ENCODE measurements around the gene MED16.
"Not testable (repeated sequence)": the region's sequence is repeated elsewhere in the genome, so short reads cannot be mapped to it uniquely, and the experiment has no call there.

MED16 gene

DNA sequence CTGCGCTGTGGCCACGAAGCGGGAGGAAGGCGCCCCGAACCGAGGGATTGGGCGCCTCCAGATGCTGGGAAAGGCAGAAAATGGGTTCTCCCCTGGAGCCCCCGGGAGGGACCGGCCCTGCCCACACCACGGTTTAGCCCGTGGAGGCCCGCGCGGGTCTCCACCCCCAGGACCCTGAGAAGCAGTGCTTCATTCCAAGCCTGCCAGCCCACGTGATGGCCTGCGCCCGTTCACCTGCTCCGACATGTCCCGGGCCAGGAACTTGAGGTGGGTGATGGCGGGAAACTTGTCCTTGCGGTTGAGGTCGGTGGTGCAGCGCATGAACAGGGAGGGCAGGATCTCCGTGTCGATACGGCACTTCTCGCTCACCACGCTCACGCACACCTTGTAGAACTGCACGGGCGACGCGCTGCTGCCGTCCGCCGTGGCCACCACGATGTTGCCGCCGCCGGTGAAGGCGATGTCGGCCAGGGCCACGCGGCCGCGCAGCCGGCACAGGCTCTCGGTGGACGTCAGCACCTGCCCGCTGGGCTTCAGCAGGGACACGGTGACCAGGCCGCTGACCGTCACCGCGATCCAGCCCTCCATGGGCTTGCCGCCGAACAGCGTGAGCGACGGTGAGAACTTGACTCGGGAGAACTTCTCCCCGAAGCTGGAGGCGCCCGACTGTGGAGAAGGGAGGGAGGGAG, 7.3 kb downstream of the MED16 start:
- no peak for DNase-seq

DNA sequence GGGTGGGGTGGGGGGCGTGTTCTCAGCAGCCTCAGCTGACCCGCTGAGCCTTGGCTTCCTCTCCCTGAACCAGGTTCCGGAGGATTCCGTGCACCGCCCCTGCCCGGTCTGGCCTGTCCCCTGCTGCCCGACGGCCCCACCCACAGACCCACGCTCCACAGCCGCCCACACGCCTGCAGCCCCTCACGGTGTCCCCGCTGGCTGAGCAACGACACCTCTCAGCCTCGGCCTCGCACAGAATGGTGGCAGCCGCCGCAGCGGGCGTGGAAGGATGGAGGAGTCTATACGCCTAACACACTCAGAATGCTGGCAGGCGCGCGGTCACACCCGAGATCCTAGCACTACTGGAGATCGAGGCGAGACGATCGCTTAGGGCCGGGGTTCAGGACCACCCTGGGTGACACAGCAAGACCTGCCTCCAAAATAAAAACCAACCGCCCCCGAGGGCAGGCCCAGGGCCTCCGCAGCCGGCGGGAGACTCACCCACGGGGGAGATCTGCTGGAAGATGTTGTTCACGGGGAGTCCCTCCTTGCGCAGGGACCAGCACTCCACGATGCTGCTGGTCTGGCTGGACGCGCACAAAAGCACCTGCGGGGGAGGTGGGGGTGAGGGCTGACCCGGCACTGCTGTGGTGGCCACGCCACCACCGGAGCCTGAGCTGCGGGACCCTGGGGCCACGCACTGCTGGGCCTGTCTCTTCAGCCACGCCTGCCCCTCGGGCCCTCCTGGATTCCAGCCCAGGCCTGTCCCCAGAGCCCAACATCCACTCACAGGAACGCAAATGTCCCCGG, 8.4 kb downstream of the MED16 start:
- no peak for DNase-seq

DNA sequence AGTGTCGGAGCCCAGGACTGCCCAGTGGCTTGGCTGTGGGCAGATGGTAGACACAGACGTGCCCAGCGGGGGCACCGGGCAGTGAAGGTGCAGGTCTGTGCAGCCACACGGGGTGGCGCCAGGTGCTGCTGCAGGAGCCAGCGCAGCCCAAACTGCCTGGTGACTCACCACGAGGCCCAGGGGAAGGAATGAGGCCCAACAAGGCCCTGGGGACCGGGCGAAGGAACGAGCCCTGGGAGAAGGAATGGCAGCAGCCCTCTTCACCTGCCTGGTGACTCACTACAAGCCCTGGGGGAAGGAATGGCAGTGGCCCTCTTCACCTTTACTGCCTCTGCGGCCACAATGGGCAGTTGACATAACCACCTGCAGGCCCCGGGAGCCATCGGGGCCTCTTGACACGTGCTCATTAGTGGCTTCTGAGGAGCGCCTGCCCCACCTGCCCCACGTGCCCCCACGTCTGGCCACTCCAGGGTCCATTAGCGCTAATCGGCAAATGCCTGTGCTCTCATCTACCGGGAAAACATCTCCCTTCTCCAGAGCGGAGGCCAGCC, 9.3 kb downstream of the MED16 start:
- no peak for DNase-seq

DNA sequence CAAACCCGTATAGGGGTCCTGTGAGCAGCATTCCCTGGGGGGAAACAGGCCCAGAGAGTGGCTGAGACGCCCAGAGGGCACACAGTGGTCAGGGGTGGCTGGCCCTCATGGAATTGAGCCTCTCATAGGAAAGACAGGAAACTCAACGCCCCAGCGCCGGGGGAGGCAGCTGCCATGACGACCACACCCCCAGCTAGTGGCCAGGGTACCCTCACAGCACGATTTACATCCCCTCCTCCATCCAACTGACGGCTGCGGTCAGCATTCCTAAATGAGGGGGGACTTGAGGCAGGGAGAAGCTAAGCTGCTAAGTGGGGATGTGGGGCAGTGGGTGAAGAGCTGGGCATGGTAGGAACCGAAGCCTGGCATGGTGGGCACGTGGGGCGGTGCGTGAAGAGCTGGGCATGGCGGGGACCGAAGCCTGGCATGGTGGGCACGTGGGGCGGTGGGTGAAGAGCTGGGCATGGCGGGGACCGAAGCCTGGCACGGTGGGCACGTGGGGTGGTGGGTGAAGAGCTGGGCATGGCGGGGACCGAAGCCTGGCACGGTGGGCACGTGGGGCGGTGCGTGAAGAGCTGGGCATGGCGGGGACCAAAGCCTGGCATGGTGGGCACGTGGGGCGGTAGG, 10.0 kb downstream of the MED16 start:
- no peak for DNase-seq

DNA sequence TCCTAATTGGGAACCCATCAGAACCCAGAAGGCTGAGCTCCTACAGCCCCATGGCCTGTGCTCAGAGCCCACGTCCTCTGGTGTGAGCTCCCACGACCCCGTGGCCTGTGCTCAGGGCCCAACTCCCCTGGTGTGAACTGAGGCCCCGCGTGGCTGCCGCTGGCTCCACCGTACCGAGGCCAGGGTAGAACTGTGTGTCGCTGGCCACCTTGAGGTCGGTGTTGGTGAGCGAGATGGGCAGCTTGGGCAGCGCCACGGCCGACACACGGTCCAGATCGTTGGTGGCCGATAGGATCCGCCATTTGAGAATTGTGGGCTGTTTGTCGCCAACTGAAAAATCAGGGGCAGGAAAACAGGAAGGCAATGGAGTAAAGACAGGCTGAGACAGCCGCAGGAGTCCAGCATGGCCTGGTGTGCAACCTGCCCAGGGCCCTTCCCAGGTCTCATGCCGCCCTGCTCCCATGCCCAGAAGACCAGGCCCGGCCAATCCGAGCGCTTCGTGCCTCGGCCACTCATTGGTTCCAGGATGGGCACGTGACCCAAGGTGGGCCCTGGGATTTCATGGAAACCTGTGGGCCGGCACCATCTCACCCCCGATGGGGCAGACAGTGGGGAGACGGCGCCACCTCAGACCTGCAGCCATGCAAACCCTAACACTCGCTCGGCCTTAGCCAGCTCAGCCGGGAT, 11.5 kb downstream of the MED16 start:
- no peak for DNase-seq

DNA sequence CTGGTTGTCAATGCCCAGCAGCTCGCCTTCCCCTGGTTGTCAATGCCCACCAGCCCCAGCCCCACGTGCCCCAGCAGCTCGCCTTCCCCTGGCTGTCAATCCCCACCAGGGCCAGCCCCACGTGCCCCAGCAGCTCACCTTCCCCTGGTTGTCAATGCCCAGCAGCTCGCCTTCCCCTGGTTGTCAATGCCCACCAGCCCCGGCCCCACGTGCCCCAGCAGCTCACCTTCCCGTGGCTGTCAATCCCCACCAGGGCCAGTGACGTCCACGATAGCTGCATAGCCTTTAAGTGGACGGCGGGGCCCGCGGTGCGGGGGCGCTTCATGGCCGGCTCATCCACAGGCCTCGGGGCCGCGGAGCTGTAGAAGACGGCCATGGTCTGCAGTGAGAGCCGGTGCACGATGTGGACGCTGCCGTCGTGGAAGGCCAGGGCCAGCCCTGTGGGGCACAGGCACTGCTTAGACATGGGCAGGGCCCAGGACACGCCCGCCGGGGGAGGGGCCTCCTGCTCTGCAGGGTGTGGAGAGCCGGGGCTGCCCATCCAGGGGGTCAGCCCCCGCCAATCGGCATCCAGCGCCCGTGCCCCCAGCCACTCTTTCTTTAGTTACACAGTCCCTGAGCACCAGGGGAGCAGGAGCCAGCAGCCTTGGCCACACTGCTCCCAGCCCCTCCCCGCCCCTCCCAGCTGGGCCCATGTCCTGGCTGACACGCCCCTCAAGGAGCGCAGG, 13.1 kb downstream of the MED16 start:
- DNase-seq = no peak

DNA sequence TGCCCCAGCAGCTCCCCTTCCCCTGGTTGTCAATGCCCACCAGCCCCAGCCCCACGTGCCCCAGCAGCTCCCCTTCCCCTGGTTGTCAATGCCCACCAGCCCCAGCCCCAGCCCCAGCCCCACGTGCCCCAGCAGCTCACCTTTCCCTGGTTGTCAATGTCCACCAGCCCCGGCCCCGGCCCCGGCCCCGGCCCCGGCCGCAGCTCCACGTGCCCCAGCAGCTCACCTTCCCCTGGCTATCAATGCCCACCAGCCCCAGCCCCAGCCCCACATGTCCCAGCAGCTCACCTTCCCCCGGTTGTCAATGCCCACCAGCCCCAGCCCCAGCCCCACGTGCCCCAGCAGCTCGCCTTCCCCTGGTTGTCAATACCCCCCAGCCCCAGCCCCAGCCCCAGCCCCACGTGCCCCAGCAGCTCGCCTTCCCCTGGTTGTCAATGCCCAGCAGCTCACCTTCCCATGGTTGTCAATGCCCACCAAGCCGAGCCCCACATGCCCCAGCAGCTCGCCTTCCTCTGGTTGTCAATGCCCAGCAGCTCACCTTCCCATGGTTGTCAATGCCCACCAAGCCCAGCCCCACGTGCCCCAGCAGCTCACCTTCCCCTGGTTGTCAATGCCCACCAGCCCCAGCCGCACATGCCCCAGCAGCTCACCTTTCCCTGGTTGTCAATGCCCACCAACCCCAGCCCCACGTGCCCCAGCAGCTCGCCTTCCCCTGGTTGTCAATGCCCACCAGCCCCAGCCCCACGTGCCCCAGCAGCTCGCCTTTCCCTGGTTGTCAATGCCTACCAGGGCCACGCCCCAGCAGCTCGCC, 14.0 kb downstream of the MED16 start:
- DNase-seq = not testable (repeated sequence)

DNA sequence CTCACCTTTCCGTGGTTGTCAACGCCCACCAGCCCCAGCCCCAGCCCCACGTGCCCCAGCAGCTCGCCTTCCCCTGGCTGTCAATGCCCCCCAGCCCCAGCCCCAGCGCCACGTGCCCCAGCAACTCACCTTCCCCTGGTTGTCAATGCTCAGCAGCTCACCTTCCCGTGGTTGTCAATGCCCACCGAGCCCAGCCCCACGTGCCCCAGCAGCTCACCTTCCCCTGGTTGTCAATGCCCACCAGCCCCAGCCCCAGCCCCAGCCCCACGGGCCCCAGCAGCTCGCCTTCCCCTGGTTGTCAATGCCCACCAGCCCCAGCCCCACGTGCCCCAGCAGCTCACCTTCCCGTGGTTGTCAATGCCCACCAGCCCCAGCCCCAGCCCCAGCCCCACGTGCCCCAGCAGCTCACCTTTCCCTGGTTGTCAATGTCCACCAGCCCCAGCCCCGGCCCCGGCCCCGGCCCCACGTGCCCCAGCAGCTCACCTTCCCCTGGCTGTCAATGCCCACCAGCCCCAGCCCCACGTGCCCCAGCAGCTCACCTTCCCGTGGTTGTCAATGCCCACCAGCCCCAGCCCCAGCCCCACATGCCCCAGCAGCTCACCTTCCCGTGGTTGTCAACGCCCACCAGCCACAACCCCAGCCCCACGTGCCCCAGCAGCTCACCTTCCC, 14.9 kb downstream of the MED16 start:
- not testable (repeated sequence) for DNase-seq

DNA sequence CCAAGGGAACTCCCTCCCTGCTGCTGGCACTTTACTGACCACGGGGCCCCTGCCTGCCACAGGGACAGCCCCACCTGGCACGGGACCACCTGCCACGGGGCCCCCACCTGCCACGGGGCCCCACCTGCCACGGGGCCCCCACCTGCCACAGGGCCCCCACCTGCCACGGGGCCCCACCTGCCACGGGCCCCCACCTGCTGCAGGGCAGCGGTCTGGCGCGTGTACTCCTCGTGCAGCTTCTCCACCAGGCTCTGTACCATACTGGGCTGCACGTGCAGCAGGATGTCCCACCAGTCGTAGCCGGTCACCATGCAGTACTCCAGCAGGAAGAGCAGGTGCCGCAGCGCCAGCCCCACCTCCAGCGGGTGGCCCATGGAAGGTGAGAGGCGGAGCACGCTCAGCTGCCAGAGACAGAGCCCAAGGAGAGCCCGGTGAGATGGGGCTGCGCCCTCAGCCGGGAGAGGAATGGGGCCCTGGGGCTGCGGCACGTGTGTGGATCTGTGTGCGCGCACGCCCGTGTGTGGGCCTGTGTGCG, 16.1 kb downstream of the MED16 start:
- DNase-seq = no peak

DNA sequence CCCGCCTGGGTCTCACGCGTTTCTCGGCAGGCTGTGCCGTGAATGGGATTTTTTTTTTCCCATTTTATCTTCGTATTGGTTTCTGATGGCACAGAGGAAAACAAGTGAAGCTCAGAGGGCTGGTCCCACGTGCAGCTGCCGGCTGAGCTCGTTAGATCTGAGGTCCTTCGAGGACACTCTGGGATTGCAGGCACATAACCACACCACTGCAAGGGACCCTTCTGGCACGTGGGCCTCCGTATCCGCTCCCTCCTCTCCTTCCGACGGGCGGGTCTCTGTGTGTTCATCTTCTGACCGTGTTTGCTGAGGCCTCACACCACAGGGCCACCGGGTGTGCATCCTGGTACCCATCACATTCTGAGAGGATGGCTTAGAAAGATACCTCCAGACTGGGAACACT, 16.9 kb downstream of the MED16 start:
- no peak for DNase-seq

DNA sequence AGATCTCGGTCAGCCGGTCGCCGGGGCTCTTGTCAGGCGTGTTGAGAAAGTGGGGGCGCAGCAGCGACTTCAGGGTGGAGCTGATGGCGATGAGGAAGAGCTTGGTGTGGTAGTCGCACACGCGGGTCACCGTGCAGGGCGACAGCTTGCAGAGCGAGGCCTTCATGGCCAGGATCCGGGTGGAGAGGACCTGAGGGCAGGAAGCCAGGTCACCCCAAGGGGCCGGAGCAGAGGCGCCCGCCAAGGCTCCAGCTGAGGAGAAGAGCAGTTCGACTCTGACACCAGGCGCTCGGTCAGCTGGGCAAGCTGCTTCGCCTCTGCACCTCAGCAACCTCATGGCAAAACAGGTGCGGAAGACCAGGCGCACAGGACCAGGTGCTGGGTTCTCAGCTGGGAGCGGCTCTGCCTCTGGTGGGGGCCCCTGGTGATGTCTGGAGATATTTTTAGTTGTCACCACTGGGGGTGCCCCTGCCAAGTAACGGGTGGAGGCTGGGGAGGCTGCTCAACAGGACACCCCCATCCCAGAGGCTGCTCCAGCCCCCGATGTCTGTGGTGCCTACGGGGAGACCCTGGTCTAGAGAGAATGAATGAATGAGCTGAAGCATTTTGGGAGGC, 17.6 kb downstream of the MED16 start:
- DNase-seq = no peak

DNA sequence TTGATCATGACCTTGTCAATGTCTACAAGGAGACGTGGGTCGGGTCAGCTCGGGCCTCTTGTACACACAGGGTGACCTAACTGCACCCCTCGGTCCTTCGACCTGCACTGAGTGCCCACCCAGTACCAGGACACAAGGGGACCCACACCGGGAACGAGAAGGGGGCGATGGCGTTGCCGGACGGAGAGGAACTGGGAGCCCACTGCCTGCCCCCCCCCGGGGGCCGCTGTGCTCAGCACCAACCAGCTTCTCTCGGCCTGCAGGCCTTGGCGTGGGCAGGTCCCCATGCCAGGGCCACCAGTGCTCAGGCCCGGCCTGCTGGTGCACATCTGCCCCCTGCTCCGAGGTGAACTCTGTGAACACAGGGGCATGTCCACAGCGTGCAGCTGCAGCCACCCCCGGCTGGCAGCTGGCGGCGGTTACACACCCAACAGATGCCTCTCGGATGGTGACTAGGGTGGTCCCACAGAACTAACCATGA, 19.4 kb downstream of the MED16 start:
- DNase-seq = no peak

DNA sequence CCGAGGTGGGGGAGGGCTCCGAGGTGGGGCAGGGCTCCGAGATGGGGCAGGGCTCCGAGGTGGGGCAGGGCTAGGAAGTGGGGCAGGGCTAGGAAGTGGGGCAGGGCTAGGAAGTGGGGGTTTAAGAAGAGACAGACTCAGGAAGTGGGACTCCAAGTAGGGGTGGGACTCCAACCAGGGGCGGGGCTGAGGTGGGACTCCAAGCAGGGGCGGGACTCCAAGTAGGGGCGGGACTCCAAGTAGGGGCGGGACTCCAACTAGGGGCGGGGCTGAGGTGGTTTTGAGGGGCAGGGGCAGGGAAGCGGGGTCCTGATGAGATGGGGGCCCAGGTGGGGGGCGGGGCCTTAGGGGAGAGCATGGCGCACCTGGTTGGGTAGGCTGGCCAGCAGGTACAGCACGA, 19.9 kb downstream of the MED16 start:
- DNase-seq = peak; percentile 25

DNA sequence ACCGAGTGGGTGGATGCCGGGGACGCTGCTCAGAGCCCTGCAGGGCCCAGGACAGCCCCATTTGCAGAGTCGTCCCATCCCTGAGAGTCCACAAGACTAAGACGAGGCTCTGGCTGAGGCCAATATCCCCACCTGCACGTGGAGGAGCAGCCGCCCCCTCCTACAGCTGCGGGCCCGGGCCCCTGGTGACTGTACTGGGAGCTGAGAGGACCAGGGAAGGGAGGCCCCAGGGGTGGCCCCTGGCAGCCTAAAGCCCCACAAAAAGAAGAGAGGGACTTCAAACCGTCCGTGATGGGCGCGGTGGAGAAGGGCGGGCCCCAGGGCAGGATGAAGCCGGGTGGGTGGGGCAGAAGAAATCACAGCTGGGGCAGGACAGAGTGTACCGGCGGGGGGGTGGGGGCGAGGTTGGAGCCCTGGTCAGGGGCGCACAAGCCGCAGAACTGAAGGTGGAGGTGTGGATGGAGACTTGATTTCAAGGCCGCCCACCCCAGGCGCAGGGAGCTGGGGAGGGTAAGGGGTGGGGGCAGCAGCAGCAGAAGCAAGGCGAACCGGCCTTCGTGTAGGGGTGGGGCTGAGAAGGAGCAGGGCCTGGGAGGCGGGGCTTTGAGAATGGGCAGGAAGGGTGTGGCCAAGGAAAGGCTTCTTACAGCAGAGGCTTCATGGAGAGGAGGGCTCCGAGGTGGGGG, 20.6 kb downstream of the MED16 start:
- DNase-seq = peak; percentile 74

DNA sequence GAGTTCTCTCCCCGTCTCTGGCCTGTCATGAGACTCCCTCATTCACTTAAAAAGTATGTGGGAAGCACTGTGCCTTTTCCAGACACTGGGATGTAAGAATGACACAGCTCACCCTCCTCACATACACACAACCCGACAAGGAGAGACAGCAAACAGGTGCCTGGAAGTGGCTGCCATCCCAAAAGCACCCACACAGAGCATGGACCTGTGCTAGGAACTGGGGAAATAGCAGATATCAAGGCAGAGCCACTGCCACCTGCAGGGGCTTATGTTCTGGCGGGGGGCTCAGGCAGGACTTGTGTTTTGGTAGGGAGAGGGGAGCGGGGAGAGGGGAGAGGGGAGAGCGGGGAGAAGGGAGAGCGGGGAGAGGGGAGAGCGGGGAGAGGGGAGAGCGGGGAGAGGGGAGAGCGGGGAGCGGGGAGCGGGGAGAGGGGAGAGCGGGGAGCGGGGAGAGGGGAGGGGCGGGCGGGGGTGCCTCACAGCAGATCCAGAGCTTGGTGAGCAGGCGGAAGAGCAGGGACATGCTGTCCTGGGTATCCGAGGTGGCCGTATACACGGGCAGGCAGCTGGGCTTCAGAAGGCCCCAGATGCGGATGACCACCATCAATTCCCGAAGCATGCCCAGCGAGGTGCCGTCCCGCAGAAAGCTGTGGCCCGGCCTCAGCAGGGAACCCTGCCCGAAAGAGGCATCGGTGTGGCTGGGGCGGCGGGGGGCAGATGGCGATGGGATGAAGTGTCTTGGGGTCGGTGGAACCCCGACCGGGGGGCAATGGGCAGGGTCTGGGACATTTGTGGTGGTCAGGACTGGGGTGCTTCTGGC, 21.3 kb downstream of the MED16 start:
- DNase-seq = no peak

DNA sequence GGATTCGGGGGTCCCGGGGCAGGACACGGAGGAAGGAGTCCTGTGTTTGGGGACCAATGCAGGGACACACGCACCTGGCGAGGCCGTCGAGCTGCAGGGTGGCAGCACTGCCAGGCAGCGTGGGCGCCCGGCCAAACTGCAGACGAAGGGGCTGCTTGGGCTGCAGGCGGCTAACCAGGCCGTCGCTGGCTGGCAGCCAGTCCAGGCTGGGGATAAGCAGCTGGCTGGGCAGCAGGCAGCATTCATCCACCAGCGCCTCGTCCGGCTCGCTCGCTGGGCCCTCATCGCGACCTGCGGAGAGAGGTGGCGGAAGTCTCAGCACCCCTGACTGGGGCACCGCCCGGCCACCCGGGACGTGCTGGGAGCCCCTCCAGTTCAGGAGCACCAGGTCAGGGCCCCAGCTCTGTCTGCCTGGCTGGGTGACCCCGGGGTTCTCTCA, 22.0 kb downstream of the MED16 start:
- peak; percentile 93 for DNase-seq

DNA sequence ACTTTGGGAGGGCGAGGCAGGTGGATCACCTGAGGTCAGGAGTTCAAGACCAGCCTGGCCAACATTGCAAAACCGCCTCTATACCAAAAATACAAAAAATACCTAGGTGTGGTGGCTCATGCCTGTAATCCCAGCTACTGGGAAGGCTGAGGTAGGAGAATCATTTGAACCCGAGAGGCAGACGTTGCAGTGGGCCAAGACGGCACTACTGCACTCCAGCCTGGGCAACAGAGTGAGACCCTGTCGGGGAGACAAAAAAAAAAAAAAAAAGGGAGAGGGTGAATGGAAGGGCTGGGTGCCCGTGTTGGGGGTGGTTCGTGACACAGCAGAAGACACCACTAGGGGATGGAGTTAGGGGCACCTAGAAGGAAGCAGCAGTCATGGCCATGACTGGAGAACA, 22.7 kb downstream of the MED16 start:
- DNase-seq = no peak

Measured in NCI-H2029 (cell line).